Femur (tissue), 1 donor: ENCODE results near the gene PTPDC1.
A peak's percentile ranks its signal among the peaks of the same experiment; 100 is the strongest.

Experiments used
- DNase-seq: peaks from one replicate; pipeline ENCODE4 v3.0.0-alpha.2; 2017

Gene PTPDC1

GRCh38 chr9:94142353-94142752 lies 58.1 kb downstream of the PTPDC1 start:
- DNase-seq, result no peak

- no peak for DNase-seq
Observed at GRCh38 chr9:94144394-94144793, 60.1 kb downstream of the PTPDC1 start.

- no peak for DNase-seq
Observed at GRCh38 chr9:94145640-94146039, 61.4 kb downstream of the PTPDC1 start.

GRCh38 chr9:94147776-94148175 lies 63.5 kb downstream of the PTPDC1 start:
- no peak for DNase-seq

GRCh38 chr9:94148419-94148818 lies 64.2 kb downstream of the PTPDC1 start:
- DNase-seq, result no peak

- no peak for DNase-seq
Observed at GRCh38 chr9:94149696-94150095, 65.4 kb downstream of the PTPDC1 start.

- DNase-seq, result no peak
Observed at GRCh38 chr9:94150279-94150828, 66.1 kb downstream of the PTPDC1 start.

- DNase-seq, result no peak
Observed at GRCh38 chr9:94150890-94151650, 66.8 kb downstream of the PTPDC1 start.

- DNase-seq, result no peak
Observed at GRCh38 chr9:94153905-94154304, 69.6 kb downstream of the PTPDC1 start.

- no peak for DNase-seq
Observed at GRCh38 chr9:94156348-94157049, 72.2 kb downstream of the PTPDC1 start.

- DNase-seq, result peak; percentile 74
Observed at GRCh38 chr9:94157050-94157801, 73.0 kb downstream of the PTPDC1 start.
